Activated naive CD8-positive, alpha-beta T cell treated with anti-CD3 and anti-CD28 coated beads, Interleukin-2, amount 50 U/mL, for 16 hours (primary cell): ENCODE data around the gene KIAA0319L.
"Not testable (repeated sequence)": the region's sequence is repeated elsewhere in the genome, so short reads cannot be mapped to it uniquely, and the experiment has no call there.

Source experiments
- DNase-seq: peaks from one replicate; pipeline ENCODE4 v3.0.0-alpha.2; 2020; ENCODE audit warnings: low read depth, low spot score

Gene KIAA0319L

GRCh38 chr1:35581621-35582020 lies 24.4 kb upstream of the KIAA0319L start:
- not testable (repeated sequence) for DNase-seq

- DNase-seq: no peak
These were observed 23.8 kb upstream of the KIAA0319L start for GRCh38 chr1:35580949-35581388.

GRCh38 chr1:35577071-35577998 lies 20.1 kb upstream of the KIAA0319L start:
- DNase-seq: no peak

- not testable (repeated sequence) for DNase-seq
These were observed 19.5 kb upstream of the KIAA0319L start for GRCh38 chr1:35576766-35577070.

GRCh38 chr1:35576061-35576765 lies 19.0 kb upstream of the KIAA0319L start:
- DNase-seq: no peak

- DNase-seq: no peak
These were observed 18.3 kb upstream of the KIAA0319L start for GRCh38 chr1:35575416-35575958.

- no peak for DNase-seq
These were observed 17.6 kb upstream of the KIAA0319L start for GRCh38 chr1:35574655-35575415.

- DNase-seq: no peak
These were observed 17.0 kb upstream of the KIAA0319L start for GRCh38 chr1:35574125-35574654.

- no peak for DNase-seq
These were observed 16.3 kb upstream of the KIAA0319L start, which contains the start of gene TFAP2E for GRCh38 chr1:35573198-35574124. Gene TFAP2E, plus strand, starts transcription at chr1:35573314. Its CDS starts 264 bp downstream, at chr1:35573578.

- DNase-seq: no peak
These were observed 15.1 kb upstream of the KIAA0319L start for GRCh38 chr1:35572296-35572695.

GRCh38 chr1:35571263-35571662 lies 14.1 kb upstream of the KIAA0319L start:
- DNase-seq: no peak

- no peak for DNase-seq
These were observed 13.5 kb upstream of the KIAA0319L start for GRCh38 chr1:35570589-35571137.

GRCh38 chr1:35569936-35570335 lies 12.7 kb upstream of the KIAA0319L start:
- no peak for DNase-seq

- DNase-seq: peak; percentile 28
These were observed 11.8 kb upstream of the KIAA0319L start for GRCh38 chr1:35568975-35569395.

GRCh38 chr1:35567947-35568558 lies 10.8 kb upstream of the KIAA0319L start:
- no peak for DNase-seq

GRCh38 chr1:35565742-35566133 lies 8.5 kb upstream of the KIAA0319L start:
- no peak for DNase-seq

GRCh38 chr1:35564884-35565741 lies 7.9 kb upstream of the KIAA0319L start:
- DNase-seq: no peak

- peak; percentile 63 for DNase-seq
These were observed 7.1 kb upstream of the KIAA0319L start for GRCh38 chr1:35564037-35564883.
